Measurements from ENCODE around the gene PNPLA5.

GRCh38 chr22:43837666-43838065, 54.1 kb downstream of the PNPLA5 start:
- TF ChIP-seq CTCF (conservative IDR thresholded peaks at IDR 0.05): no peak
- TF ChIP-seq EZH2 (IDR thresholded peaks at IDR 0.05; ENCODE audit: low read depth): no peak
